Stimulated activated CD4-positive, alpha-beta T cell treated with anti-CD3 and anti-CD28 coated beads, Interleukin-4, amount 100 ng/mL, for 4 hours (primary cell): ENCODE results near the gene CHPF2.

Source experiments
- DNase-seq, 2 experiments: peaks; one replicate each; pipeline ENCODE4 v3.0.0-alpha.2; 2020

The CHPF2 gene

DNA sequence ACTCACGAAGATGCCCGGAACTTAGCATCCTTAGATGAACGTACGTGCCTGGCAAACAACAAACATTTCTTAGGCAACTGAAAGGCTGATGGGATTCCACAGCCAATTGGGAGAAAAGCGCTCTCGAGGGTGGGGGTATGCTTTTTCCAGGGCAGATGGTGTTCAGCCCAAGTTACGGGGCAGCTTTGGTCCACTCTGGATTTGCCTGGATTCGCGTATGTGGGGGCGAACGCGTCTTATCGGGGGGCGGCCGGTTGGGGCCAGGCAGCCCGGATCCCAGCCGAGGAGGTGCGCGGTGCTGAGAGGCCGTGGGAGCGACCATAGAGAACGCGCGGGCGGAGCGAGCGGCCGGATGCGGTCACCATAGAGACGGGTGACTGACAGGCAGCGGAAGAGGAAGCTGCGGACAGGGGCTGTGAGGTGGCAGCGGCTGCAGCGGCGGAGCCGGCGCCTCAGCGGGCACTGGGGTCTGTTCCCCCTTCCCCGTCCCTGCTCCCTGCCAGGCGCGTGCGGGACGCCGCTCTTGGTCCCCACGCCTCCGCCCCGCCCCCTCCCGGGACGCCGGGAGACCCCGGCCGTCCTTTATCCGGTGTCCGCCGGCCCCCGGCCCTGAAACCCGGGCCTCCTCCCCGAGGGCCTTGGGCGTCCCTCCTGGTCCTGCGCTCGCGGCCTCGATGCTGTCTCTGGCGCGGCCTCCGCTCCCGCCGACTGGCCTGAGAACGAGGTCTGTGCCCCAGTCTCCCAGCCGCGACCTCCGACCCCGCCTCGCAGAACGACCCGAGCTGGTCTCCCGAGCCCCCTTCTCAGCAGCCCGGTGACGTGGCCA is at the start of gene CHPF2:
Gene CHPF2 (plus strand): TSS at position 393 of the 826 bp plus-strand sequence. CDS start 1,529 bp downstream, outside the sequence.
- peak; percentile 86 to 89 for DNase-seq

GRCh38 chr7:151185762-151186639 is 46.3 kb upstream of the CHPF2 start:
- DNase-seq = no peak

DNA sequence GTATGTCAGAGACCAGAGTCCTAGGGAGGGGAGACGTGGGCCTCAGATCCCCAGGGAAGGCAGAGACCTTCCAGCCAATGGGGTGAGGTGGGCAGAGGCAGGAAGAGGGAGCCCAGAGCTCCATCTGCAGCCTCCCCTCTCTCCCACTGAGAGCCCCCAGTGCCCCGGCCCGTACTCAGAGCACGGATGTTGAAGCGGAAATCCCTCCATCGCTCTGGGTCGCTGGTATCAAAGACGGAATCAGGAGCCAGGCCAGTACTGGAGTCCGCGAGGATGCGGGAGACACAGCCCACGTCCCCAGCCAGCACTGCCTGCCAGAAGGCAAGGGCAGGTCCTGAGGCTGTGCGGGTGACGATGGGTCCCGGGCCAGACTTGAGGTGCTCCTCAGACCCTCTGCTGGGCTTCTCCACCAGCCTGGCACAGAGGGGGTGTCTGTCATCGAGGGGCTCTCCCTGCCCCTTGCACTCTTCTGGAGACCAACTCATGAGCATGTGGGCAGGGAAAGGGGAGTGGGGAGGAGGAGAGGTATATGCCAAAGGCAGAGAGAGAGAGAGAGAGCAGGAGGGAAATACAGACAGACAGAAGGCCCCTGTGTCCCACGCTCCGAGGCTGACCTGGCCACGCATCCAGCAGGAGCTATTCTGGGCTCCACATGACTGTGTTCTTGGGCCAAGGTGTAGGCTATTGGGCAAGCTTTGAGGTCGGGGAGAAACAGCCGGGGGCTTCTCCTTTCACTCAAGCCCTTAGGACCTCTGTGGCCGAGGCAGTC is 45.5 kb upstream of the CHPF2 start, which contains the start of gene ASB10:
Gene ASB10 (minus strand): TSS at position 611 of the 769 bp plus-strand sequence. CDS start 120 bp downstream, at position 491.
- no peak for DNase-seq

DNA sequence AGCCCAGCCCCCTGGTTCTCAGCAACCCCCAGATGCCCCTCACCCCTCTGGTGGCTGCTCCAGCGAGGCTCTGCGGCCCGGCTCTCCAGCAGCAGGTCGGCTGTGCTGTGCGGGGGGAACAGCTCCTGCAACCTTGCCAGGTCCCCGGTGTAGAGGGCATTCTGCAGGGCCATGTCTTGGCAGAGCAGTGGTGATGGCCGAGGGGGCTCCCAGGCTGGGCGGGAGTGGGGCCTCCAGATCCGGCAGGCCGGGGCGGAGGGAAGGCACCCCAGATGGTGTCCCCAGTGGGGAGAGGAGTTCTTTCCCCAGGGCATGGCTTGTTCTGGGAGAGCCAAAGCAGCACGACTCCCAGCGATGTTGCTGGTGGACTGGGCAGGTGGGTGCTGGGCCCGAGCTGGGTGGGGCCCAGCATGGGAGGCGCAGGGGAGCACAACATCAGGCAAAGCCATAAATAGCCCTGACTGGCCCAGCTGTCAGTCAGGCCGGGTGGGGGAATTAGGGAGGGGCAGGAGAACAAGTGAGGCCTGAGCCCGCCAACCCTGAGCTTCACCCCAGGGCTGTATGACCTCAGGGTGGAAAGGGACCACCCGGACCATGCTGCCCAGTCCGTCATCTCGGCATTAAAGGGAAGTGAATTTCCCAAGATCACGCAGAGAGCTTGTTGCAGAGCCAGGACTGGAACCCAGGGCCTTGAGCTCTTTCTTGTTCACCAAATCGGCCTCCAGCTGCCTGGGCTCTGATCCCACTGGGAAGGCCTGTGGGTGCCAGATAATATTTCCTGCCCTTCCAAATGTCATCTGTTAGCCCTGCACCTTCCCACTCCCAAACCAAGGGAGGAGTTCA is 44.7 kb upstream of the CHPF2 start:
- no peak for DNase-seq

DNA sequence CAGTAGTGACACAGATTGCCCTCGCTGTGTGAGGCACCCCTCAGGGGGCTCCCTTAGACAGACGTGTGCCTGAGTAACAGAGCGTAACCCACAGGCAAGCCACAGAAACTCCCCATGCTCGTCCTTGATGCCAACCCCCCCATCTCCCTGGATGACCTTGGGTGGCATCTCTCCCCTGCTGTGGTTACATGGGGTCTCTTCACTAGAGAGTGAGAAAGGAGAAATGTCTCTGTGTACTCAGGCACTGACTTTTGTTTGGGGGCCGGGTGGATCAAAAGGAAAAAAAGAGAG is 44.1 kb upstream of the CHPF2 start:
- DNase-seq = no peak

DNA sequence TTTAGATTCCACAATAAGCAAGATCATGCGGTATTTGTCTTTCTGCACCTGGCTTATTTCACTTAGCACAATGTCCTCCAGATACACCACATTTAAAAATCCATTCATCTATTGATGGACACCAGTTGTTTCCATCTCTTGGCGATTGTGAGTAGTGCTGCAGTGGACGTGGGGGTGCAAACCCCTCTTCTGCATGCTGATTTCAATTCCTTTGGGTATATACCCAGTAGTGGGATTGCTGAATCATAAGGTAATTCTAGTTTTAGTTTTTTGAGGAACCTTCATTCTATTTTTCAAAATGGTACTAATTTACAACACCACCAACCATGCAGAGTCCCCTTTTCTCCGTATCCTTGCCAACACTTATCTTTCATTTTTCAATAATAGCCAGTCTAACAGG is 43.2 kb upstream of the CHPF2 start:
- DNase-seq = no peak

- DNase-seq = no peak
Observed at GRCh38 chr7:151191544-151191943, 40.7 kb upstream of the CHPF2 start.

DNA sequence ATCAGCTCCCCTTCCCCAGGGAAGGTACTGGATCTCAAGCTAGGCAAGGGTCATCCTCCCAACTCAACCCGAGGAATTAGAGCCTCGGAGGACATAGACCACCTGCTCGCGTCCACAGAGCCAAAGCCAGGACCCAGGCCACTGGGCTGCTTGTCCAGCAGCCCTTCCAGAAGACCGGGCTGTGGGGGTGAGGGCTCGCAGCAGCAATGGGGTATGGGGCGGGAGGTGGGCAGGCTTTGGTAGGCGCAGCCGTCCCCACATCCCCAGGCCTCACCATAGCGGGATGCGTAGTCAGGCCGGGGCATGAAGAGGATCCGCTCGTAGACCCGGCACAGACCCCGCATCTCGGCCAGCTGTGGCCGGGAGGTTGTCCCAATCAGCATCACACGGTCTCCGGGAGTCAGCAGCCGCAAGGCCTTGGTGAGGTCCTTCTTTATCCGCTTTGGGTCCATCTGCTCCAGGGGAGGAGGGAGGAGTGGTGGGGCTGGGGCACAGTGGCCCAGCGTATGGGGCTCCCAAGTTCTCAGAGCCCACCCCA is 40.2 kb upstream of the CHPF2 start:
- DNase-seq = no peak

DNA sequence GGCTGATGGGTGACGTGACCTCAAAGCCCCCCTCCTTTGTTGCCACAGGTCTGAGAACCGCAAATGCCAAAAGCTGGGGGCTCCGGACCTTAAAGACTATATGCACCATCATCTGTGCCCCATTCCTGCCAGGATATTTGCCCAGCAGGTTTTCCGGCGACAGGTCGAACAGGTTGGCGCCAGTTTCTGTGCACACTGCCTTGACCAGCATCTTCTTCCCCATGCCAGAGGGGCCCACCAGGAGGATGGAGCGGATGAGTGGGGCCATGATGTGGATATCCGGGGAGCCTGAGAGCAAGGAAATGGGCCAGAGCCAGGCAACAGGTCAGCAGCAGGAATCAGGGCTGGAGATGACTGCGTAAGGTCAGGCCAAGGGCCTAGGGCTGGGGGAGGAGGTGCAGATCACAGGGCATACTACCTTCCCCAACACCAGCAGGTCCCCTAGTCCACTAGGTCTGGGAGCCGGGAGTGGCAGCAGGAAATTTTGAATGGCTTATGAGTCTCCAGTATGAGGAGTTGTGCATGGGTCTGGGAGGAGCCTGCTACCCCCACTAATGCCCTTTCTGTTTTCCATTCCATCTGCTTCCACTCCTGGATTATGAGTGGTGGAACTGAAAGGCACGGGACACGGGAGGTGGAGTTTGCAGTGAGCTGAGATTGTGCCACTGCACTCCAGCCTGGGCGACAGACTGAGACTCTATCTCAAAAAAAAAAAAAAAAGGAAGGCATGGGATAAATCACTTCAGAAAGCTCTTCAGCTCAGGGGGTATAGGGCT is 38.9 kb upstream of the CHPF2 start:
- DNase-seq = no peak

DNA sequence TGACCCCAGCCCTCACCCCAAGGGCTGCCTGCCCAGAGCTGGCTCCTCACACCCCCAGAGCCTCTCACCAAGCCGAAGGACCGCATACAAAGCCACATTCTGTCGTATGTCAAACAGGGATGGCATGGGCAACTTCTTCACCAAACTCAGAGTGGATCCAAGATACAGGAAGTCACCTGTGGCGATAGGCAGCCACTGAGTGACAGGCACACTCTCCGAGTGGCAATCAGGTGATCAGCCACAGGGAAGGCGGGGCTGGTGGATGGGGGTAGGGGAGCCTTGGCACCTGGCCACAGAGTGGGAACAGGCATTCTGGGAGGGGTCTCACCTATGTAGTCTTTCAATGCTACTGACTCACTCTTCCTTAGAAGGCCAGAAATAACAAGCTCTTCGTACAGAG is 38.1 kb upstream of the CHPF2 start:
- no peak for DNase-seq

- DNase-seq = no peak
Observed at GRCh38 chr7:151195616-151196450, 36.5 kb upstream of the CHPF2 start.

GRCh38 chr7:151197932-151198331 is 34.4 kb upstream of the CHPF2 start:
- DNase-seq = no peak

- no peak for DNase-seq
Observed at GRCh38 chr7:151198945-151199848, 33.1 kb upstream of the CHPF2 start.

DNA sequence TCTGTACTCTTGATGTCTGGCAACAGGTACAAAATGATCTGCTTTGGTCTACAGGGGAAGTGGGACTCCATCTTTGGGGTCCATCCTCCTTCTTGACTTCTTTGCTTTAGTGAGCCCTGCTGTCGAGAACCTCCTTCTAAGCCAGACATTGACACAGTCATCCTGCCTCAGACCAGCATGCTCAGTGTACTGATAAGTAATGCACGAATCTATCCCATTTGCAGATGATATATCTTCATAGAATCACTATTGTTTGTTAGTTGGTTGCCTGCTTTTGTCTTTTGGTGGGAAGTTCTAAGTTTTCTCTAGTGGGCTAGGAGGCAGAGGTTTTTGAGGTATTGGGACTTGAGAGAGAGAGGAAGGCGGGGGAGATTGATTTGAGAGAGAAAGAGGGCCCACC is 30.9 kb upstream of the CHPF2 start:
- DNase-seq = no peak

- no peak for DNase-seq
Observed at GRCh38 chr7:151201751-151202150, 30.5 kb upstream of the CHPF2 start.

DNA sequence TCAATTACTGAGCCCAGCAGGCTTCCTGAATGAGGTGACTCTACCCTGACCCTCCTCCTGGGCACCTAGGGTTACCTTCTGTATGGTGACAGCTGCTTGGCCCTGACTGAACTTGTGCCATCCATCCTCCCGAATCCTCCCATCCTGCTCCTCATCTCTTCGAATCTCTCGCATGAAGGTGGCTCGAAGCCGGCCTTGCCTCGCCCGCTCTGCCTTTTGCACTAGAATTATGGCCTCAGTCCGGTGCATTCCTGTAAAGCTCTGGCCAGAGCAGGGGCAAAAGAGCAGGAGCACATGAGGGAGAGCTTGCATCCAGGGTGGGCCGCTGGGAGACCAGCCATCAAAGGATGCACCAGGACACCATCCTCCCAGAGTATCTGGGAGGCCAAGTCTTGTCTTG is 29.4 kb upstream of the CHPF2 start:
- no peak for DNase-seq

DNA sequence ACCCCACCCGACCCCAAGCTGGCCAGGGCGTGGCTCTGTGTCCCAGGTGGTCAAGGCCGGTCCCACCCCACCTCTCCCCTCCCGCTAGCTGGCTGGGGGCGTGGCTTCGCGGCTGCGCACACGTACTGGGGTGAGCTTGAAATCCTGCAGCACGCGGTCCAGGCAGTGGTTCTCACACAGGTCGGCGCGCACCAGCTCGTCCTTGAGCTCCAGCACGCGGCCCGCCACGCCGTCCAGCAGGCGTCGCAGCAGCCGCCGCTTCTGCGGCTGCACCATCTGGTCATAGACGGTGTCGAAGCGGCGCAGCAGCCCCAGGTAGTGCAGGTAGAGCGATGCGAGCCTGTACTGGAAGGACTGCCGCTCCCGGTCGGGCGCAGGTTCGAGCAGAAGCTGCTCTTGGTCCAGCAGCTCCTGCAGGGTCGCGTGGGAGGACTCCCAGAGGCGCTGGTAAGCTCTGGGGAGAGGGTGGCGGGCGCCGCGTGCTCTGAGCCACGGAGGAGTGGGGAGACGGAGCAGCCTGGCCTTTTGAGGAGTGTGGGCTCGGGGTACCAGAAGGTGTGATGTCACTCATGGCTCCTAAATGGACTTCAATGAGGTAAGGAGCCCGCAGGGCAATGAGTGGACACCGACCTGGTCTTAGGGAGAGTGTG is 27.8 kb upstream of the CHPF2 start:
- no peak for DNase-seq

DNA sequence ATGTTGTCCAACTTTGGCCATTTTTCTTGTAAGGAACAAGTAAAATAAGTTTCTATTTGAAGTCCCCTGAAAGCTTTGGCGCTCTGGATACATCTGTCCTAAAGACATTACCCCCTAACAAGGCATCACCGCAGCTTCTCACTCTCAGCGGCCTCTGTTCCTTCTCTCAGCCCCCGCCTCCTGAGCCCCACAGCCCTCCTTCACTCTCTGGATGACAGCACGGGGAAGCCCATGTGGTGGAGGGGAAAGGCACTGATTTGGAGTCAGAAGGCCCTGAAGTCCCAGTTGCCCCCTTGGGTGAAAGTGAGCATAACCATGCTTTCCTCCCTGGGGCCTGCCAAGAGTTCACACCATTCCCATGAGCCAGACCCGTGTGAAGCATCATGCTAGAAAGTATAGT is 26.6 kb upstream of the CHPF2 start:
- no peak for DNase-seq

DNA sequence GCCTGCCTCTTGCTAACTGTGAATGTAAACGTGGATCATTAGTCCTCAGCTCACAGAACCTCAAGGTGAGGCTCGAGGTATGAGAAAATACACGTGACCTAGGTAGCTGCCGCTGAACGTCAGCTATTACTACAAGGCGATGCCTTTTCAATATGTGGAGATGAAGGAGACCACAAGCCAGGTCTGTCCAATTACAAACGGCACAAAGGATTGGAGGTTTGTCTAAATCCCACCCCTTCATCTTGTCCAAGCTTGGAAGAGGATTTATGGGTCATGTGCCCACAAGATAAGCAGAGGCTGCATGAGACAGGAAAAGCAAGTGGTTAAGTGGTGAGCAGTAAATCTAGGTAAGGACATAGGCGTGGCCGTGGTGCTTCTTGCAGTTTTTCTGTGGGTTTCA is 25.4 kb upstream of the CHPF2 start:
- peak in 1 of 2 experiments; percentile 2 for DNase-seq
